B cell (primary cell): ENCODE measurements around the gene PXK. TPM values are rescaled to one million over a fixed set of nuclear protein-coding genes. Genes with fewer than 3 reads are reported as not detected.

Experiments
- ATAC-seq: fragments of 200-7000 bp; cut with Tn5 transposase; one replicate; pipeline ENCODE4 v1.10.0; 2021; ENCODE audit warnings: low read depth, mild to moderate bottlenecking, moderate number of reproducible peaks, moderate library complexity
- CTCF ChIA-PET: fragments of 350-600 bp; sonication (Branson Sonifier 250); formaldehyde crosslinking; loops from one replicate; lab custom pipeline; 2021; ENCODE audit warnings: antibody characterized with exemption, inconsistent platforms; lab: Charles Lee
- POLR2A ChIA-PET: fragments of 350-600 bp; sonication (Branson Sonifier 250); formaldehyde crosslinking; loops from one replicate; lab custom pipeline; 2021; ENCODE audit warnings: antibody characterized with exemption; lab: Charles Lee
- DNase-seq: peaks from one replicate; pipeline ENCODE4 v3.0.0; 2013
- H2AFZ ChIP-seq: 2 replicates; pipeline ENCODE4 v1.6.1; 2012; ENCODE audit warnings: mild to moderate bottlenecking, low read depth, low read length; ENCODE audit not compliant: insufficient read depth, poor library complexity, severe bottlenecking
- H3K27ac ChIP-seq, 2 donors: 1 replicate in 1 of 2; 2 replicates in 1 of 2; pipeline ENCODE4 v1.5.1; 2012 to 2013; ENCODE audit warnings: low read length in 2 of 2, mild to moderate bottlenecking in 2 of 2, moderate library complexity in 1 of 2
- H3K27me3 ChIP-seq, 4 experiments: fragments of 200-600 bp in 1 of 4; sonication (generic) in 1 of 4; replicated peaks in 1 of 4; 1 replicate in 2 of 4; 2 replicates in 2 of 4; pipeline versions ENCODE4 v1.6.1 to v1.7.0; 2013 to 2016; ENCODE audit warnings: low read length in 3 of 4, mild to moderate bottlenecking in 2 of 4, mixed read lengths in 1 of 4, moderate library complexity in 1 of 4; ENCODE audit not compliant: insufficient read depth in 4 of 4, control insufficient read depth in 3 of 4; ENCODE audit errors: control extremely low read depth in 1 of 4
- H3K36me3 ChIP-seq, 2 experiments: replicated peaks in 1 of 2; 1 replicate in 1 of 2; 2 replicates in 1 of 2; pipeline versions ENCODE4 v1.6.1 to v1.7.1; 2013; ENCODE audit warnings: low read length in 1 of 2; ENCODE audit not compliant: insufficient read depth in 2 of 2, control insufficient read depth in 1 of 2; ENCODE audit errors: control extremely low read depth in 1 of 2, extremely low read depth in 1 of 2
- H3K4me1 ChIP-seq, 2 donors: fragments of 200-600 bp in 1 of 2; sonication (generic) in 1 of 2; 1 replicate in 1 of 2; 2 replicates in 1 of 2; pipeline versions ENCODE4 v1.5.1 to v1.6.1; 2013 to 2017; ENCODE audit warnings: low read length in 2 of 2; ENCODE audit not compliant: control insufficient read depth in 2 of 2, insufficient read depth in 2 of 2
- H3K4me2 ChIP-seq: replicated peaks from 2 replicates; pipeline ENCODE3; 2012; ENCODE audit warnings: mild to moderate bottlenecking, low read depth, low read length; ENCODE audit not compliant: poor library complexity, severe bottlenecking
- H3K4me3 ChIP-seq, 5 experiments: fragments of 200-600 bp in 1 of 5; sonication (generic) in 1 of 5; 1 replicate in 3 of 5; 2 replicates in 2 of 5; pipeline versions ENCODE4 v1.5.1 to v1.7.0; 2011 to 2016; ENCODE audit warnings: low read length in 4 of 5, mild to moderate bottlenecking in 4 of 5, low read depth in 2 of 5, control low read depth in 1 of 5, moderate library complexity in 1 of 5; ENCODE audit not compliant: insufficient read depth in 1 of 5; ENCODE audit errors: control extremely low read depth in 1 of 5, extremely low read depth in 1 of 5
- H3K79me2 ChIP-seq: fragments of 200-600 bp; sonication (generic); one replicate; pipeline ENCODE4 v1.6.0; 2016; ENCODE audit warnings: low read length; ENCODE audit not compliant: control insufficient read depth, insufficient read depth
- H3K9ac ChIP-seq: fragments of 200-600 bp; sonication (generic); 2 replicates; pipeline ENCODE4 v1.6.1; 2017; ENCODE audit warnings: mild to moderate bottlenecking, low read length, moderate library complexity
- H3K9me3 ChIP-seq, 3 donors: one replicate each; pipeline versions ENCODE4 v1.6.1 to v1.7.1; 2013; ENCODE audit warnings: low read length in 2 of 3; ENCODE audit not compliant: control insufficient read depth in 2 of 3, insufficient read depth in 1 of 3; ENCODE audit errors: control extremely low read depth in 1 of 3
- H4K20me1 ChIP-seq: 2 replicates; pipeline ENCODE4 v1.6.0; 2012; ENCODE audit warnings: mild to moderate bottlenecking, low read length; ENCODE audit not compliant: insufficient read depth, control insufficient read depth, poor library complexity, severe bottlenecking
- H3K27ac Mint-ChIP-seq: one replicate; pipeline ENCODE4 v1.8.0; 2021; ENCODE audit warnings: mixed read lengths
- H3K27me3 Mint-ChIP-seq: one replicate; pipeline ENCODE4 v1.8.0; 2021; ENCODE audit warnings: mixed read lengths
- H3K4me1 Mint-ChIP-seq: one replicate; pipeline ENCODE4 v1.8.0; 2021; ENCODE audit warnings: mixed read lengths
- H3K4me3 Mint-ChIP-seq: one replicate; pipeline ENCODE4 v1.8.0; 2021; ENCODE audit warnings: mixed read lengths
- H3K9me3 Mint-ChIP-seq: one replicate; pipeline ENCODE4 v1.8.0; 2022; ENCODE audit warnings: mixed read lengths; ENCODE audit not compliant: insufficient read depth
- EZH2 ChIP-seq: IDR thresholded peaks from 2 replicates; pipeline ENCODE4 v1.6.1; 2012; ENCODE audit warnings: borderline replicate concordance, low read depth, mild to moderate bottlenecking, moderate library complexity, low read length; ENCODE audit not compliant: insufficient read depth, poor library complexity, severe bottlenecking
- WGBS: methylation state at CpG from one replicate; pipeline ENCODE4 v1.1.5; 2013; ENCODE audit warnings: missing lambda C conversion rate; ENCODE audit not compliant: insufficient coverage; 5-methylcytosine and 5-hydroxymethylcytosine counted together
- intact Hi-C: fragments of 100-400 bp; cut with micrococcal nuclease; formaldehyde crosslinking; loops from one replicate; pipeline ENCODE4 v1.10.0; 2022
- polyA plus RNA-seq: library from polyadenylated mRNA; depleted of rRNA; stranded (reverse); fragments of >200 nt; gene quantifications from 2 replicates; pipeline ENCODE4 v1.2.3, GENCODE V29; 2012
- total RNA-seq, 2 donors: library from RNA; stranded (reverse); fragments of 120-200 nt in 1 of 2; gene quantifications; 1 replicate in 1 of 2; 2 replicates in 1 of 2; pipeline versions ENCODE4 v1.2.3 to v1.2.4, GENCODE V29; 2013 to 2022
- TF ChIP-seq, protein P1 (sequence below): fragments of 200-600 bp; IDR thresholded peaks from one replicate; pipeline ENCODE4 v1.8.0; 2022; ENCODE audit warnings: antibody characterized with exemption, mild to moderate bottlenecking

PXK gene
- total and polyA plus RNA-seq, 2 donors (not counting 1 experiment from before 2014, with no cell fraction given) = 46.8 to 104 TPM

DNA sequence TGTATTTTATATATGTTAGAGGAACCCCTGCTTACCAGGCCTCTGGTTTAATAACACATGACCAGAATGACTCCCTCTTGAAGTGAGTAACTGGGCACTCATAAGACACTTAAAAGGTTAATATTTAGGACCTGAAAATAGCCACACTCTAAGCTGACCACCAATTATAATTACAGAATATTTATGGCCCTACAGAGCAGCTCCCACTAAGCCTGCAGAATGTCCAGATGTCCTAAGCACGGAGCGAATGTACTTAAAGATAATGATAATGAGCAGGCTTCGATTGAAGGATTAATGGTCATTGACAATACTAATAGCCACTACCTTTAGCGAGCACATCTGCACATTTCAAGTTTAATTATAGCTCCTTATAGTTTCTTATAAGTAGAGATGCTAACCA lies 136.4 kb downstream of the PXK start:
- no peaks in the 10 kb centered on the region for H4K20me1 ChIP-seq
- no peak overlapping the region for H3K27ac ChIP-seq
- peaks cover under 1 to 3% of the 10 kb centered on the region in 2 donors for H3K4me1 ChIP-seq
- H3K9me3 ChIP-seq = no peaks in the 10 kb centered on the region
- no peaks in the 10 kb centered on the region for H3K27me3 ChIP-seq
- no peak overlapping the region for H2AFZ ChIP-seq
- ATAC-seq = no peak
- no peak for TF ChIP-seq EZH2
- TF ChIP-seq, protein P1, sequence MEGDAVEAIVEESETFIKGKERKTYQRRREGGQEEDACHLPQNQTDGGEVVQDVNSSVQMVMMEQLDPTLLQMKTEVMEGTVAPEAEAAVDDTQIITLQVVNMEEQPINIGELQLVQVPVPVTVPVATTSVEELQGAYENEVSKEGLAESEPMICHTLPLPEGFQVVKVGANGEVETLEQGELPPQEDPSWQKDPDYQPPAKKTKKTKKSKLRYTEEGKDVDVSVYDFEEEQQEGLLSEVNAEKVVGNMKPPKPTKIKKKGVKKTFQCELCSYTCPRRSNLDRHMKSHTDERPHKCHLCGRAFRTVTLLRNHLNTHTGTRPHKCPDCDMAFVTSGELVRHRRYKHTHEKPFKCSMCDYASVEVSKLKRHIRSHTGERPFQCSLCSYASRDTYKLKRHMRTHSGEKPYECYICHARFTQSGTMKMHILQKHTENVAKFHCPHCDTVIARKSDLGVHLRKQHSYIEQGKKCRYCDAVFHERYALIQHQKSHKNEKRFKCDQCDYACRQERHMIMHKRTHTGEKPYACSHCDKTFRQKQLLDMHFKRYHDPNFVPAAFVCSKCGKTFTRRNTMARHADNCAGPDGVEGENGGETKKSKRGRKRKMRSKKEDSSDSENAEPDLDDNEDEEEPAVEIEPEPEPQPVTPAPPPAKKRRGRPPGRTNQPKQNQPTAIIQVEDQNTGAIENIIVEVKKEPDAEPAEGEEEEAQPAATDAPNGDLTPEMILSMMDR = no peak
- no peaks in the 10 kb centered on the region for H3K36me3 ChIP-seq
- Mint-ChIP-seq H3K27me3 (no peaks in the 10 kb centered on the region), H3K9me3 (no peaks in the 10 kb centered on the region), H3K27ac (no peak overlapping the region), H3K4me3 (no peak overlapping the region), H3K4me1 (peaks cover 12% of the 10 kb centered on the region)
- H3K9ac ChIP-seq = no peak overlapping the region
- intact Hi-C loops = no loop called here
- WGBS = no CpG with 5 or more reads among the region's 4 CpGs
- DNase-seq = no peak
- no peaks in the 10 kb centered on the region for H3K79me2 ChIP-seq
- H3K4me2 ChIP-seq = no peak overlapping the region
- H3K4me3 ChIP-seq = no peak overlapping the region
- ChIA-PET POLR2A (interaction anchor here (0.7 kb wide), 1 partner anchor 50 kb away, joined by 4 read pairs; no protein-coding TSS in a partner anchor), CTCF (interaction anchor here (1.9 kb wide), 1 partner anchor 22 kb away, joined by 7 read pairs; the partner anchor contains the start of gene KCTD6)

DNA sequence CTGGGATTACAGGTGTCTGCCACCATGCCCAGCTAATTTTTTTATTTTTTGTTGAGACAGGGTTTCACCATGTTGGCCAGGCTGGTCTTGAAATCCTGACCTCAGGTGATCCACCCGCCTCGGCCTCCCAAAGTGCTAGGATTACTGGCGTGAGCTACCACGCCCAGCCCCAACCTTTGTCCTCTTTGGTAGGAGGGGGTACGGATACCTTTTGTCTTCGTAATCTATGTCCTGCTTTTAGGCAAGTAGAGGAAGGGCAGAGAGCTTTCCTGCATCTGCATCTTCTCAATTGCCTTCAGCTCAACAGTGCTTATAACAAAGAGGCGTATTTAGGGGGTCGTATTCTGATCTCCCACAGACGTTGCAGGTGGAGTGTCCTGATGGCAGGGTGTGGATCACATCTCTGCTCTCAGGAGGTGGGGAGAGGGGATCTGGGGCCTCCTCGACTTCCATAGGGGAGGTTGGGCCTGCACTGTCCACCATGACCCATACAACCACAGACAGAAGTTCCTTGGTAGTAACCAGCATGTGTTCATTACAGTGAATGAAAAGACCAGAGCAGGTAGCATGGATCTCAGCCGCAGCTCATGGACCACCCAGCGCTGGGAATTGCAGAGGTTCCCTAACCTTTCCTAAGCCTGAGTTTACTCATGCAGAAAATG lies 137.8 kb downstream of the PXK start:
- ChIA-PET POLR2A (no interaction called here), CTCF (interaction anchor here (1.0 to 1.9 kb wide), 2 partner anchors 21 kb away, joined by 4 to 7 read pairs; partner anchors contain the start of gene KCTD6)
- intact Hi-C loops = no loop called here
- no peaks in the 10 kb centered on the region for H3K9me3 Mint-ChIP-seq
- peaks cover 15 to 17% of the 10 kb centered on the region in 2 donors for H3K4me1 ChIP-seq
- DNase-seq = no peak
- H2AFZ ChIP-seq = no peak overlapping the region
- peak overlapping the region; percentile 41 for H3K27ac Mint-ChIP-seq
- no peaks in the 10 kb centered on the region for H3K36me3 ChIP-seq
- peaks cover 26% of the 10 kb centered on the region for H3K4me1 Mint-ChIP-seq
- no peaks in the 10 kb centered on the region for H4K20me1 ChIP-seq
- no peaks in the 10 kb centered on the region for H3K9me3 ChIP-seq
- TF ChIP-seq EZH2 = no peak
- TF ChIP-seq, protein P1 = no peak
- H3K9ac ChIP-seq = no peak overlapping the region
- no peak for ATAC-seq
- 98% methylated on average over 5 of the region's 12 CpGs for WGBS
- H3K4me2 ChIP-seq = no peak overlapping the region
- H3K4me3 ChIP-seq = no peak overlapping the region
- no peaks in the 10 kb centered on the region for H3K27me3 ChIP-seq
- no peaks in the 10 kb centered on the region for H3K27me3 Mint-ChIP-seq
- H3K27ac ChIP-seq = no peak overlapping the region
- no peak overlapping the region for H3K4me3 Mint-ChIP-seq
- H3K79me2 ChIP-seq = no peaks in the 10 kb centered on the region
